Karpas-422 (cell line): ENCODE measurements around the gene FBXO22. TPM values are rescaled to one million over a fixed set of nuclear protein-coding genes. Genes with fewer than 3 reads are reported as not detected.
"Not testable (repeated sequence)": the region's sequence is repeated elsewhere in the genome, so short reads cannot be mapped to it uniquely, and the experiment has no call there.

Experiments
- DNase-seq: peaks from one replicate; pipeline ENCODE4 v3.0.0-alpha.2; 2015
- H2AFZ ChIP-seq: fragments of 200-600 bp; sonication (generic); 2 replicates; pipeline ENCODE4 v1.6.1; 2014; ENCODE audit warnings: antibody characterized with exemption, low read length, mixed read lengths
- H3K27ac ChIP-seq: fragments of 200-600 bp; sonication (generic); 2 replicates; pipeline ENCODE4 v1.5.1; 2014; ENCODE audit warnings: mild to moderate bottlenecking, low read length, moderate library complexity
- H3K27me3 ChIP-seq: fragments of 200-600 bp; sonication (generic); 2 replicates; pipeline ENCODE4 v1.6.1; 2014; ENCODE audit warnings: low read length, mixed read lengths
- H3K36me3 ChIP-seq: fragments of 200-600 bp; sonication (generic); 2 replicates; pipeline ENCODE4 v1.6.1; 2014; ENCODE audit warnings: low read length, mixed read lengths; ENCODE audit not compliant: insufficient read depth
- H3K4me1 ChIP-seq: fragments of 200-600 bp; sonication (generic); 2 replicates; pipeline ENCODE4 v1.6.1; 2014; ENCODE audit warnings: mild to moderate bottlenecking, low read length, mixed read lengths
- H3K4me2 ChIP-seq: fragments of 200-600 bp; sonication (generic); 2 replicates; pipeline ENCODE4 v1.6.1; 2014; ENCODE audit warnings: low read length, low read depth, mild to moderate bottlenecking; ENCODE audit not compliant: poor library complexity, severe bottlenecking
- H3K4me3 ChIP-seq: fragments of 200-600 bp; sonication (generic); 2 replicates; pipeline ENCODE4 v1.5.1; 2014; ENCODE audit warnings: mild to moderate bottlenecking, antibody characterized with exemption, low read length, mixed read lengths
- H3K79me2 ChIP-seq: fragments of 200-600 bp; sonication (generic); 2 replicates; pipeline ENCODE4 v1.6.1; 2014; ENCODE audit warnings: mild to moderate bottlenecking, low read length, mixed read lengths
- H3K9ac ChIP-seq: fragments of 200-600 bp; sonication (generic); 2 replicates; pipeline ENCODE4 v1.6.0; 2014; ENCODE audit warnings: low read length
- H3K9me2 ChIP-seq: fragments of 200-600 bp; sonication (generic), shearing (Covaris generic); replicated peaks from 2 replicates; pipeline ENCODE4 v1.6.0; 2014; ENCODE audit warnings: mild to moderate bottlenecking, low read length, moderate library complexity; ENCODE audit not compliant: insufficient read depth
- H3K9me3 ChIP-seq: fragments of 300-700, 200-600 bp; sonication (generic); 2 replicates; pipeline ENCODE4 v1.6.1; 2014; ENCODE audit warnings: low read length, mixed read lengths
- H4K20me1 ChIP-seq: fragments of 200-600 bp; sonication (generic); 2 replicates; pipeline ENCODE4 v1.6.1; 2014; ENCODE audit warnings: mild to moderate bottlenecking, antibody characterized with exemption, low read length, low read depth; ENCODE audit not compliant: insufficient read depth
- total RNA-seq: library from RNA; depleted of rRNA; stranded (reverse); fragments of >200 nt; shearing (Covaris generic); gene quantifications from 2 replicates; pipeline ENCODE4 v1.2.3, GENCODE V29; 2014; ENCODE audit warnings: low replicate concordance

The FBXO22 gene
- total RNA-seq, 1 experiment from 2014 or later: 30.1 TPM

DNA sequence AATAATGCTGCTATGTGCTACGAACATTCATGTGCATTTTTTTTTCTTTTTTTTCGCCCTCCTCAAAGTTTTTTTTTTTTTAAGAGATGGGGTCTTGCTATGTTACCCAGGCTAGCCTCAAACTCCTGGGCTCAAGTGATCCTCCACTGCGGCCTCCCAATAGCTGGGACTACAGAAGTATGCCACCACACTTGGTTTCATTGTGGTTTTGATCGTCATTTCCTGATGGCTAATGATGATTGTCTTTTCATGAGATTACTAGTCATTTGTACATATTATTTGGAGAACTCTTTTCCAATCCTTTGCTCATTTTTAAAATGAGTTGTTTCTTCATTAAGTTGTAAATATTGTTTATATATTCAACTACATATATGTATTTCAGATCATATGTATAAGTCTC, 48.8 kb downstream of the FBXO22 start:
- H3K27ac ChIP-seq: no peak overlapping the region
- DNase-seq: no peak
- no peak overlapping the region for H3K4me3 ChIP-seq
- H3K27me3 ChIP-seq: no peaks in the 10 kb centered on the region
- H3K36me3 ChIP-seq: no peaks in the 10 kb centered on the region
- H2AFZ ChIP-seq: no peak overlapping the region
- H3K79me2 ChIP-seq: no peaks in the 10 kb centered on the region
- H4K20me1 ChIP-seq: no peaks in the 10 kb centered on the region
- no peaks in the 10 kb centered on the region for H3K9me3 ChIP-seq
- H3K9ac ChIP-seq: no peak overlapping the region
- no peaks in the 10 kb centered on the region for H3K9me2 ChIP-seq
- H3K4me1 ChIP-seq: no peaks in the 10 kb centered on the region
- H3K4me2 ChIP-seq: no peak overlapping the region

DNA sequence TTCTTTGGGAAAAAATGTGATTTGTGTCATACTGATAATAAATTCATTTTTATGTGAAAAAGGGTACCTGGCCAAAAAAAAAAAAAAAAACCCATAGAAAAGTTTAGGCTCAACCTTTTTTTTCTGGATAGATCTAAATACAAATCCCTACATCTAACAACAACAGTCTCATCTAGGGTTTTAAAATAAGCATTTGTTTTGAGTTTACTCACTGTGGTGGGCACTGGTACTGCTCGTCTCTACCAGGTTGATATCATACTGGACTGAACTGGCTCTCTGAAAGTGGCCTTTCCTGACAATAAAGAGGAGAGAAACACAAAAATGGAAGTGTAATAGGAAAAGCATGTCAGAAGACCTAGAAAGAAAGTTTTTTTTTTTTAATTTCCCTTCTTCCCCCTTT, 52.0 kb downstream of the FBXO22 start:
- no peaks in the 10 kb centered on the region for H3K79me2 ChIP-seq
- H3K27ac ChIP-seq: no peak overlapping the region
- H3K9me2 ChIP-seq: no peaks in the 10 kb centered on the region
- H4K20me1 ChIP-seq: no peaks in the 10 kb centered on the region
- no peaks in the 10 kb centered on the region for H3K4me1 ChIP-seq
- H3K36me3 ChIP-seq: no peaks in the 10 kb centered on the region
- H3K27me3 ChIP-seq: no peaks in the 10 kb centered on the region
- no peak overlapping the region for H3K4me2 ChIP-seq
- H3K9me3 ChIP-seq: no peaks in the 10 kb centered on the region
- H2AFZ ChIP-seq: no peak overlapping the region
- no peak overlapping the region for H3K9ac ChIP-seq
- H3K4me3 ChIP-seq: no peak overlapping the region
- no peak for DNase-seq

DNA sequence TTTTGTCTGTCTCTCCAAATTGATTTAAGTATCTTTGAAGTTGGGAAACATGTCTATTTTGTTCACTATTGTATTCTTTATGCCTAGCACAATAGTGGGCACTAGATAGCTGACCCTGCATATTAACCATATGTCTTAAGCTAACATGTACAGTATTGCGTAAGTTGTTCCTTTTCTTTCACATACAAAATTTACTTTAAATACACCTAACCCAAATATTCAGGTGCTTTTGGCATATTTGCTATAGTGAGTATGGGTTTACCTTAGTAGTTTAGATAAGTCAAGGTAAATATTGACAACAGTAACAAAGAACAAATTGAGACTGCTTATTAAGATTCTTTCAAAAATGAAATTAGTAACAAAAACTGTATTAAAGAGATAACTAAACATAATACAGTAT, 57.7 kb downstream of the FBXO22 start:
- H3K4me2 ChIP-seq: no peak overlapping the region

DNA sequence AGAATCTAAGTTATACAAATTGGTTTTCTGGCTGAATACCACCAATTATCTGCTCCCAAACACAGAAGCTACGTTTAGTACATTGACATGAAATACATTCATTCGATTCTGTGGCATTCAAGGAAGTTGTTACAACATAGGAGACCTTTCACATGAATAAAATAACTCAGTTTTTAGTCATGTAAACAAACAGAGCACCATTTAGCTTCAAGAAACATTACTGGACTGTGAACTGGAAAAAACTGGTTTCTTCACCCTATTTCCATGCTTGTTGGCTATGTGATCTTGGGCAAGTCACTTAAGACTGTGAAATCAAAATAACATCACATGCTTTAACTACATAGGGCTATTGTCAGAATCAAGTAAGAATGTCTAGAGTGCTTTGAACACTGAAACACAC, 62.4 kb downstream of the FBXO22 start:
- Histone ChIP-seq H3K79me2 (no peaks in the 10 kb centered on the region), H3K4me3 (no peak overlapping the region), H3K9me2 (no peaks in the 10 kb centered on the region), H3K4me1 (no peaks in the 10 kb centered on the region), H3K36me3 (no peaks in the 10 kb centered on the region), H3K27ac (no peak overlapping the region), H4K20me1 (no peaks in the 10 kb centered on the region), H3K9ac (no peak overlapping the region), H3K27me3 (no peaks in the 10 kb centered on the region), H3K4me2 (no peak overlapping the region), H2AFZ (no peak overlapping the region), H3K9me3 (no peaks in the 10 kb centered on the region)
- DNase-seq: no peak

More for the DNA sequence above, 57.7 kb downstream of the FBXO22 start:
- Histone ChIP-seq H3K27ac (no peak overlapping the region), H4K20me1 (no peaks in the 10 kb centered on the region), H2AFZ (no peak overlapping the region), H3K4me1 (no peaks in the 10 kb centered on the region), H3K4me3 (no peak overlapping the region), H3K9ac (no peak overlapping the region), H3K79me2 (no peaks in the 10 kb centered on the region), H3K36me3 (no peaks in the 10 kb centered on the region), H3K9me3 (no peaks in the 10 kb centered on the region), H3K27me3 (no peaks in the 10 kb centered on the region), H3K9me2 (no peaks in the 10 kb centered on the region)
- DNase-seq: no peak

DNA sequence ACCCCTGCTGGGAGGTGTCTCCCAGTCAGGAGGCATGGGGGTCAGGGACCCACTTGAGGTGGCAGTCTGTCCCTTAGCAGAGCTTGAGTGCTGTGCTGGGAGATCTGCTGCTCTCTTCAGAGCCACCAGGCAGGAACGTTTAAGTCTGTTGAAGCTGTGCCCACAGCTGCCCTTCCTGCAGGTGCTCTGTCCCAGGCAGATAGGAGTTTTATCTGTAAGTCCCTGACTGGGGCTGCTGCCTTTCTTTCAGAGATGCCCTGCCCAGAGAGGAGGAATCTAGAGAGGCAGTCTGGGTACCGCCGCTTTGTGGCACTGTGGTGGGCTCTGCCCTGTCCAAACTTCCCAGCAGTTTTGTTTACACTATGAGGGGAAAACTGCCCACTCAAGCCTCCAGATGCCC, 73.1 kb downstream of the FBXO22 start:
- not testable (repeated sequence) for H3K36me3 ChIP-seq, H2AFZ ChIP-seq, H3K4me2 ChIP-seq, H4K20me1 ChIP-seq, H3K79me2 ChIP-seq, H3K27ac ChIP-seq, H3K9ac ChIP-seq, DNase-seq, H3K9me2 ChIP-seq, H3K4me1 ChIP-seq, H3K27me3 ChIP-seq, H3K4me3 ChIP-seq, H3K9me3 ChIP-seq

DNA sequence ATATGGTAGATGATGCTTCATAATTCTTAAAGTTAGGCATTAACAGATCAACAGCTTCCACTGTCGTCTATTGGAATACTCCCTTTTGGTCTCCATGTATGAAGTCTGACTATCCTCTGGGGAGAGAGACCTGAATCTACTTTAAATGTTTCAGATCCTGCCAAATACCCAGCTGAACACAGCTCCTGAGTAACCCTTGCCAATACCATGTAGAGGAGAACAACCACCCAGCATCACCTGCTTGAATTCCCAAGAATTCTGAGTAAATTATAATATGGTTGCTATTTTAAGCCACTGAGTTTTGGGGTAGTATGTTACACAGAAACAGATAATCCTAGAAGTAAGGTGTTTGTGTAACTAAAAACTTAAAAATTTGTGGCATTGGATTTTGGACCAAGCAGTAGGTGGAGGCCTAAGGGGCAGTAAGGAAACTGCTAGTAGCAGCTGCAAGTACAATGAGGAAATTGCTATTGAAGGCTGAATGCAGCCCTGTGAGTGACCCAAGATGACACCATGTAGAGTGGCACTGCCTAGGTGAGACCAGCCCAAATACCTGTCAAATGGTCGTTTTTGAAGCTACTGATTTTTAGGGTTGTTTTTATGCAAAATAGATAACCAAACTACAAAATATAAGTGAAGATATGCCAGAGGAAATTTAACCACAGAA, 77.6 kb downstream of the FBXO22 start:
- no peaks in the 10 kb centered on the region for H4K20me1 ChIP-seq
- H3K27me3 ChIP-seq: no peaks in the 10 kb centered on the region
- no peak overlapping the region for H3K9ac ChIP-seq
- H3K4me3 ChIP-seq: no peak overlapping the region
- no peaks in the 10 kb centered on the region for H3K4me1 ChIP-seq
- no peaks in the 10 kb centered on the region for H3K79me2 ChIP-seq
- H2AFZ ChIP-seq: no peak overlapping the region
- H3K9me2 ChIP-seq: no peaks in the 10 kb centered on the region
- H3K4me2 ChIP-seq: no peak overlapping the region
- H3K36me3 ChIP-seq: no peaks in the 10 kb centered on the region
- H3K27ac ChIP-seq: no peak overlapping the region
- no peaks in the 10 kb centered on the region for H3K9me3 ChIP-seq
- no peak for DNase-seq

DNA sequence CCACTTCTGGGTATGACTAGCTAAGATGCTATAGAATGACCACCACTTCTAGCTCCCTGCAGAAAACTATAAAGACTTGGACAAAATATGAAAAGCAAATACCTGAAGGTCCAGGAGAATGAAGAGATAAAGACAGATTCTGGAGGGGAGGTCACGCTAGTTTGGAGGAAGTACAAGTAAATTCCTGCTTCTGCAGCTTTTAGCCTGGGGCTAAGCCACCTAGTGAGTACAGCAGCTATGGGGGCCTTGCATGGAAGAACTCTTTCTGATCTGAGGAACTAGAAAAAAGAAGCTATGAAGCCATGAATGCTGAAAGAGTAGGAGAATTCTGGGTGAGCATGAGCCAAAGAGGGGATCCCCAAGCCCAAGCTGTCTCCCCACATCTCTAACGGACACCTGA, 78.8 kb downstream of the FBXO22 start:
- H3K36me3 ChIP-seq: no peaks in the 10 kb centered on the region
- H4K20me1 ChIP-seq: no peaks in the 10 kb centered on the region
- H3K4me3 ChIP-seq: no peak overlapping the region
- H3K27ac ChIP-seq: no peak overlapping the region
- no peaks in the 10 kb centered on the region for H3K9me3 ChIP-seq
- no peak overlapping the region for H2AFZ ChIP-seq
- H3K9ac ChIP-seq: no peak overlapping the region
- no peak overlapping the region for H3K4me2 ChIP-seq
- H3K9me2 ChIP-seq: no peaks in the 10 kb centered on the region
- no peaks in the 10 kb centered on the region for H3K79me2 ChIP-seq
- no peaks in the 10 kb centered on the region for H3K4me1 ChIP-seq
- no peaks in the 10 kb centered on the region for H3K27me3 ChIP-seq
- no peak for DNase-seq

DNA sequence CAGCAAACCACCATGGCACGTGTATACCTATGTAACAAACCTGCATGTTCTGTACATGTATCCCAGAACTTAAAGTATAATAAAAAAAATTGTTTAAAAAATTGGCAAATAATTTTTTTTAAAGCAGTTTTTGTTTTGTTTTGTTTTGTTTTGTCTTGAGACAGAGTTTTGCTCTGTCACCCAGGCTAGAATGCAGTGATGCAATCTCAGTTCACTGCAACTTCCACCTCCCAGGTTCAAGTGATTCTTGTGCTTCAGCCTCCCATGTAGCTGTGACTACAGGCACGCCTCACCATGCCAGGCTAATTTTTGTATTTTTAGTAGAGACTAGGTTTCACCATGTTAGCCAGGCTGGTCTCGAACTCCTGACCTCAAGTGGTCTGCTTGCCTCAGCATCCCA, 81.0 kb downstream of the FBXO22 start:
- H3K27me3 ChIP-seq, DNase-seq, H3K9me3 ChIP-seq: not testable (repeated sequence)

DNA sequence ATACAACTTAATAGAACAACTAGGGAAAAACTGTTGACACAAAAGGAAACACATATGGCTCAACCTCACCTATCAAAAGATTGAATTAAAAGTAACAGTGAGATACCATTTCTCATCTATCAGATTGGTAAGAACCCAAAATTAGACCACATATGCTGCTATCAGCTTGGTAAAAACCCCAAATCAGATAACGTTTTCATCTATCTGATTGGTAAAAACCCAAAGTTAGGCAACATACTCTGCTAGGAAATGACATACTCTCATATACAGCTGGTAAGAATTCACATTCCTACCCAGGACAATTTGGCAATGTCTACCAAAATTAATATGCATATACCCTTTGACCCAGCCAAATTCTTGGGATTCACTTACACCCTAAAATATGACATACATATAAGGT, 82.3 kb downstream of the FBXO22 start:
- Histone ChIP-seq H3K27me3 (no peaks in the 10 kb centered on the region), H3K79me2 (no peaks in the 10 kb centered on the region), H3K4me3 (no peak overlapping the region), H3K9me3 (no peaks in the 10 kb centered on the region), H3K27ac (no peak overlapping the region), H3K36me3 (no peaks in the 10 kb centered on the region), H3K9ac (no peak overlapping the region), H2AFZ (no peak overlapping the region), H3K9me2 (no peaks in the 10 kb centered on the region), H4K20me1 (no peaks in the 10 kb centered on the region), H3K4me2 (no peak overlapping the region), H3K4me1 (no peaks in the 10 kb centered on the region)
- no peak for DNase-seq

More for the DNA sequence above, 81.0 kb downstream of the FBXO22 start:
- not testable (repeated sequence) for H3K4me2 ChIP-seq, H2AFZ ChIP-seq, H3K36me3 ChIP-seq, H3K9me2 ChIP-seq, H3K79me2 ChIP-seq, H3K4me1 ChIP-seq, H3K9ac ChIP-seq, H3K27ac ChIP-seq, H4K20me1 ChIP-seq, H3K4me3 ChIP-seq
